NCI-H2227 treated with DMSO at 0.1 percent for 48 hours (cell line): ENCODE data around the gene CCND1.

Source experiments
- DNase-seq: peaks from one replicate; lab custom pipeline; 2025; lab: John Stamatoyannopoulos, UW

Gene CCND1

GRCh38 chr11:69640995-69641581 lies at the start of gene CCND1:
TSS of gene CCND1 (plus strand) at chr11:69641156. CDS start at chr11:69641314, 158 bp downstream.
- DNase-seq: no peak

GRCh38 chr11:69592986-69593650 lies 47.8 kb upstream of the CCND1 start:
- DNase-seq: no peak

GRCh38 chr11:69593851-69594250 lies 47.1 kb upstream of the CCND1 start:
- no peak for DNase-seq

- no peak for DNase-seq
Measured at GRCh38 chr11:69594481-69594880, 46.5 kb upstream of the CCND1 start.

GRCh38 chr11:69595805-69596665 lies 44.9 kb upstream of the CCND1 start:
- no peak for DNase-seq

GRCh38 chr11:69598147-69598546 lies 42.8 kb upstream of the CCND1 start:
- no peak for DNase-seq

- no peak for DNase-seq
Measured at GRCh38 chr11:69599502-69599901, 41.5 kb upstream of the CCND1 start.

GRCh38 chr11:69600001-69600400 lies 41.0 kb upstream of the CCND1 start:
- DNase-seq: no peak

GRCh38 chr11:69601011-69601975 lies 39.7 kb upstream of the CCND1 start:
- DNase-seq: no peak

- no peak for DNase-seq
Measured at GRCh38 chr11:69603111-69603836, 37.7 kb upstream of the CCND1 start.

- DNase-seq: no peak
Measured at GRCh38 chr11:69604055-69604454, 36.9 kb upstream of the CCND1 start.

- no peak for DNase-seq
Measured at GRCh38 chr11:69605737-69606526, 35.0 kb upstream of the CCND1 start.

- DNase-seq: no peak
Measured at GRCh38 chr11:69609351-69609750, 31.6 kb upstream of the CCND1 start.

GRCh38 chr11:69611548-69612526 lies 29.1 kb upstream of the CCND1 start:
- no peak for DNase-seq

GRCh38 chr11:69613594-69613993 lies 27.4 kb upstream of the CCND1 start:
- DNase-seq: no peak

GRCh38 chr11:69614085-69614484 lies 26.9 kb upstream of the CCND1 start:
- no peak for DNase-seq

GRCh38 chr11:69615545-69616278 lies 25.2 kb upstream of the CCND1 start:
- DNase-seq: no peak

- DNase-seq: no peak
Measured at GRCh38 chr11:69617220-69617619, 23.7 kb upstream of the CCND1 start.
